Cardiac fibroblast (primary cell): ENCODE results near the gene MAP7D3.
"Not testable (repeated sequence)": the region's sequence is repeated elsewhere in the genome, so short reads cannot be mapped to it uniquely, and the experiment has no call there.

Experiments used
- DNase-seq, 2 donors: peaks; one replicate each; pipeline versions ENCODE4 v3.0.0 to v3.0.0-alpha.2; 2010; ENCODE audit warnings: low read depth in 2 of 2
- H3K4me3 ChIP-seq, 2 donors: replicated peaks in 1 of 2; 1 replicate in 1 of 2; 2 replicates in 1 of 2; pipeline ENCODE4 v1.5.1; 2011; ENCODE audit warnings: low read depth in 2 of 2, low read length in 2 of 2, mild to moderate bottlenecking in 2 of 2, moderate library complexity in 1 of 2
- TF ChIP-seq, protein P1 (sequence below): IDR thresholded peaks from one replicate; pipeline ENCODE4 v1.5.1; 2011; ENCODE audit warnings: low read depth, mild to moderate bottlenecking, low read length, inconsistent platforms

The MAP7D3 gene

DNA sequence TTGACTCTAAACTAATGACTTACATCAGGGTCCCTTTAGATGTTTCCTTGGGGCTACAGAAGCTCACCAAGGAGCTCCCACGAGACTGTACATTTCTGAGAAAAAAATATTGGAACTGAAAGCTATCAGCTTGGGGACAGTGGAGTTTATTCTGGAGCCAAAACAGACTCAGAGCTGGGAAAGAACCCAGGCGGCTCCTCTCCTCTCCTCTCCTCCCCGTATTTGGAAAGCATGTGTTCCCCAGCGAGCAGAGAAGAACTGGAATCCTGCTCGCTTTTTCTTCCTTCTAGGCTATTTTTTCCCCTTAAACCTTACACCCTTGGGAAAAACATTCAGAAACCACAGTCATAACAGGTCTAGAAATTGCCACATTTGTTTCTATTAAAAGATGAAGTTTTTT lies 4.3 kb upstream of the MAP7D3 start:
- TF ChIP-seq, protein P1, sequence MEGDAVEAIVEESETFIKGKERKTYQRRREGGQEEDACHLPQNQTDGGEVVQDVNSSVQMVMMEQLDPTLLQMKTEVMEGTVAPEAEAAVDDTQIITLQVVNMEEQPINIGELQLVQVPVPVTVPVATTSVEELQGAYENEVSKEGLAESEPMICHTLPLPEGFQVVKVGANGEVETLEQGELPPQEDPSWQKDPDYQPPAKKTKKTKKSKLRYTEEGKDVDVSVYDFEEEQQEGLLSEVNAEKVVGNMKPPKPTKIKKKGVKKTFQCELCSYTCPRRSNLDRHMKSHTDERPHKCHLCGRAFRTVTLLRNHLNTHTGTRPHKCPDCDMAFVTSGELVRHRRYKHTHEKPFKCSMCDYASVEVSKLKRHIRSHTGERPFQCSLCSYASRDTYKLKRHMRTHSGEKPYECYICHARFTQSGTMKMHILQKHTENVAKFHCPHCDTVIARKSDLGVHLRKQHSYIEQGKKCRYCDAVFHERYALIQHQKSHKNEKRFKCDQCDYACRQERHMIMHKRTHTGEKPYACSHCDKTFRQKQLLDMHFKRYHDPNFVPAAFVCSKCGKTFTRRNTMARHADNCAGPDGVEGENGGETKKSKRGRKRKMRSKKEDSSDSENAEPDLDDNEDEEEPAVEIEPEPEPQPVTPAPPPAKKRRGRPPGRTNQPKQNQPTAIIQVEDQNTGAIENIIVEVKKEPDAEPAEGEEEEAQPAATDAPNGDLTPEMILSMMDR = no peak
- no peak for DNase-seq
- H3K4me3 ChIP-seq = no peak overlapping the region

DNA sequence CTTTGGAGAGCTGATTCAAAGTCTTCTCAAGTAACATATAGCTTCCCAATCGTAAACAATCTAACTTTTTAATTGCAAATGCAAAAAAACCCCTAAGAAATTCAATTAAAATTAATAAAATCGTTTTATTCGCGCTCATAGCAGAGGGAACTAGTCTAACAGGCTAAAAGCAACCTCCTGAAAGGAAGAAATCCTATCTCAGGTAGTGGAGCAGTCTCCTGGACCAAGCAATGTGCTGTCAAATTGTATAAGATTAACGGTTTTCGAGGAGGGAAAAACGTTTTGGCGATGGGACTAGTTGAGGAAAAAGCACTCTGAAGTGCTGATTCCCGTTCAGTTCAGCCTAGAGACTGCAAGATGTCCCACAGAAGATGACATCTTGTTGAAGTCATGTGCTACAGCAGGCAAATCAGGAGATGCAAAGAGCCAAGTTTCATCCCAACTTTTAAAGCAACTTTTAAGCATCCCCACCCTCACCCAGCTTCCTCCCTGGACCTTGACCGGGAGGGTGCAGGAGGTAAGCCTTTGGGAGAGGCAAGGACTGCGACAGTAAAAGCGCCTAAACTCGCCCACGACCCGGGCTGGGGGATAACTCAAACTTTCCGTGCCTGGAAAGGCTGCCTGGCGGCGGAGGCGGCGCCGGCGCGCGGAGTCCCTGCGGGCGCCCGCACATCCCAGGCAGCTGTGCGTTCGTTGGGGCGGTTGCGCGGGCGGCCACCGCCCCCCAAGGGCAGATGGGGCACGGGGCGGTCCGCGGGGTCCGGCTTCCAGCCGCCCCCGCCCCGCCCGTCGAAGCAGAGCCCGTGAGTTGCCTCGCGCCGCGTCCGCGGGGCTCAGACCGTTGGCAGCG lies 784 bp downstream of the MAP7D3 start:
- DNase-seq = peak; percentile 33 to 37
- TF ChIP-seq, protein P1 = no peak
- peak overlapping the region; percentile 66 to 68 for H3K4me3 ChIP-seq

DNA sequence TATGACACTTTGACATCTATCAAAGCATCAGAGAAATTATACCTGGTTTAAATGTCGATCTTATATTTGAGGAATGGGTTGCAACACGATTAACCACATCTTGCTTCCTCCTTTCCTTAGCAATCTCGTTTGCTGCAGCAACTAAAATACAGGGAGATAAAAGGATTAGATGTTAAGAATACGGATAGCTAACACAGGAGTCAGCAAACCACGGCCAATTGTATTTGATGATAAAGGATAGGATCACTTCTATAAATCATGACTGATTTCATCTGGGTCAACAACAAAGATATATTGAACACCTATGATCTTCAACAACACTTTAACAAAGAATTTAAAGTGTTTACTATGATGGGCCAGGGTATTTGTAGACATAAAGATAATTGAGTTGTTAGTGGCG lies 5.0 kb downstream of the MAP7D3 start:
- TF ChIP-seq, protein P1 = no peak
- DNase-seq = no peak
- H3K4me3 ChIP-seq = no peak overlapping the region

DNA sequence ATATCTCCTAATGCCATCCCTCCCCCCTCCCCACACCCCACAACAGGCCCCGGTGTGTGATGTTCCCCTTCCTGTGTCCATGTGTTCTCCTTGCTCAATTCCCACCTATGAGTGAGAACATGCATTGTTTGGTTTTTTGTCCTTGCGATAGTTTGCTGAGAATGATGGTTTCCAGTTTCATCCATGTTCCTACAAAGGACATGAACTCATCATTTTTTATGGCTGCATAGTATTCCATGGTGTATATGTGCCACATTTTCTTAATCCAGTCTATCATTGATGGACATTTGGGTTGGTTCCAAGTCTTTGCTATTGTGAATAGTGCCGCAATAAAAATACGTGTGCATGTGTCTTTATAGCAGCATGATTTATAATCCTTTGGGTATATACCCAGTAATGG lies 13.4 kb downstream of the MAP7D3 start:
- not testable (repeated sequence) for DNase-seq, H3K4me3 ChIP-seq

DNA sequence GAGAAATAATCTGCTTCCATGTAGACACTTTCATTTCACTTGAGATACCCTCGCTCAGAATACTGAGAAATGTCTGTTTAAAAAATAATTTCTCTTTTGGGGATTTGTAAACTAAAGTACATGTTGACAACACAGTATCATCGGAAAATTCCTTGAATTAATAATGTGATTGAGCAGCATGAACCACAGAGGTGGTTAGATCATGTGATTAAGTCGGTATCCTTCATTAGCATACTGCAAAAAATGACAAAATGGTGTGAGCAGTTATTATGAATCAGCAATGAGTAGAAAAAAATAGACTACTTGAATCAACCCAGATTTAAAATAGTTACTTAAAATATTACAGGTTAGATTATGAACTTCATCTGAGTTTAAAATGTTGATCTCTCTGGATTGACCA lies 14.1 kb downstream of the MAP7D3 start:
- no peak for DNase-seq
- TF ChIP-seq, protein P1 = no peak
- no peak overlapping the region for H3K4me3 ChIP-seq

DNA sequence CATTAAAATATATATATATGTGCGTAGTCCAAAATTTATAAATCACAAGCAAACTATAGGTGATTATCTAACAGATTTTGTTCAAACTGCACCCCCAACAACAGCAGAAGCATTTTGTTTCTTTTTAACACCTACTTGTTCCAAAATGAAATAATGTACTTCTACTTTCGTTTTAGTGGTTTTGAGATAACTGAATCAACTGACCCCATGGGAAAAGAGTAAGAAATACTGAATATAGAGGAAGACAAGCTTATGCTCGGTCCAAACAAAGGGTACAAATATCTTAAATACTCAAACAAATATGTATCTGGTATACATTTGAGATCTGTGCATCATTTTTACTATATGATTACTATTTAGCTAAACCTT lies 22.4 kb downstream of the MAP7D3 start:
- TF ChIP-seq, protein P1 = no peak
- DNase-seq = no peak
- H3K4me3 ChIP-seq = no peak overlapping the region

DNA sequence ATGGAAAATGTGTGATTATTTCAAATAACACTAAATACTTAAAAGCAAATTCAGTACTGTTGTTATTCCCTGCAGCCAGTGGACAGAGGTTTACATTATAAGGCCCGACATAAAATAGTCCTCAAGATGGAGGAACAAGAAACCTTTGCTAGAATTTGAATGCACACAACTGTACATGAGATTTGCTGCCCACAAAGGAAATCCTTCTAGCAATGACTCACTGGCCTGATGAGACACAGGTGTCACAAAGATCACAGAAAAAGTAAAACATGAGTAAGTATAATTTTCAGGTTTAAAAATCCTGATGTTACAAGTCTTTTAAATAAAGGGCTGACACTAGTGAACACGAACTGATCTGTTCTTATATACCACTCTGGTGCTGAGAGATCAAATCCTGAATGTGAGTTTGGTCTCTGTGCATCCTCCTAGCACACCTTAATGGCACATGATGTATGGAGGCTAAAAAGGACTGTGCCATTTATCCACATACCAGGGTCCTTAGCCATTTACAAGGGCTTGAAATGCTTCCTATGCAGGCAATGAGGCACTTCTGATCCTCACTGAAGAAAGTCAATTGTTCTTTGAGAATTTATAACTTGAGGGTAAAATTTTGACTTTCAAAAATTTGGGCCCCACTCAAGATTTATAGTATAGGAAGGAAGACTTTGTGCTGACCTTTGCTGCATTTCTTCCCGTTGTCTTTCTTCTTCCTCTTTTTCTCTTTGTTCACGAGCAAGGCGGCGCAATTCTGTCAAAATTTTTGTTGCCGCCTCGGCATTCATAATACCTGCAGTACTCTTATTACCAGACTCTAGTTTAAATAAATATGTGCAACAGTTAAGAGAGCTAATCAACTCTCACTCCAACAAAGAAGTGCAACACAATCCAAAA lies 23.0 kb downstream of the MAP7D3 start:
- H3K4me3 ChIP-seq = no peak overlapping the region
- TF ChIP-seq, protein P1 = no peak
- DNase-seq = no peak
